ENCODE measurements around the gene RPN1. TPM values are rescaled to one million over a fixed set of nuclear protein-coding genes. Genes with fewer than 3 reads are reported as not detected.

The RPN1 gene
- total RNA-seq, 1 donor = 341 TPM

GRCh38 chr3:128572644-128573105, 77.9 kb downstream of the RPN1 start:
- no peak for DNase-seq (ENCODE audit: low read depth)
- peak; percentile 34 for TF ChIP-seq CTCF (IDR thresholded peaks at IDR 0.05; ENCODE audit: insufficient read depth, low read length)
- no peak overlapping the region for H3K4me3 ChIP-seq (ENCODE audit: low read depth, low read length)

- DNase-seq (ENCODE audit: low read depth) = no peak
- no peak overlapping the region for H3K4me3 ChIP-seq (ENCODE audit: low read depth, low read length)
Measured at GRCh38 chr3:128572013-128572412, 78.6 kb downstream of the RPN1 start.

More at GRCh38 chr3:128572013-128572412, 78.6 kb downstream of the RPN1 start:
- TF ChIP-seq CTCF (IDR thresholded peaks at IDR 0.05; ENCODE audit: insufficient read depth, low read length) = no peak

Other genes with a start within 250 kb of the RPN1 start
- 0.25 TPM in 1 of 2 replicates, not detected in the other for gene DNAJB8, start 183.9 kb downstream of the RPN1 start, total RNA-seq (ENCODE audit: low replicate concordance)
- gene GATA2, start 157.6 kb downstream of the RPN1 start, total RNA-seq (ENCODE audit: low replicate concordance) = 5.5 and 9.3 TPM in 2 replicates
- 96.8 and 166 TPM in 2 replicates for gene RAB7A, start 75.4 kb upstream of the RPN1 start, total RNA-seq (ENCODE audit: low replicate concordance)
- 40.9 and 46.0 TPM in 2 replicates for gene ACAD9, start 228.8 kb upstream of the RPN1 start, total RNA-seq (ENCODE audit: low replicate concordance)

Measured in fibroblast of the aortic adventitia (primary cell).